Stimulated activated CD8-positive, alpha-beta memory T cell treated with anti-CD3 and anti-CD28 coated beads, Interleukin-15, amount 100 ng/mL, for 4 hours (primary cell): ENCODE results near the gene KLHL3.

ENCODE experiments used
- DNase-seq, 2 donors: peaks; one replicate each; pipeline ENCODE4 v3.0.0-alpha.2; 2020; ENCODE audit warnings: low read depth in 2 of 2

Gene KLHL3

GRCh38 chr5:137582218-137582617 is 153.7 kb downstream of the KLHL3 start:
- no peak for DNase-seq

- DNase-seq = no peak
These were observed 154.1 kb downstream of the KLHL3 start for GRCh38 chr5:137581776-137582175.

- DNase-seq = no peak
These were observed 155.9 kb downstream of the KLHL3 start for GRCh38 chr5:137580030-137580429.

- DNase-seq = no peak
These were observed 160.0 kb downstream of the KLHL3 start for GRCh38 chr5:137575847-137576246.

- DNase-seq = no peak
These were observed 160.7 kb downstream of the KLHL3 start for GRCh38 chr5:137575211-137575610.

- no peak for DNase-seq
These were observed 162.5 kb downstream of the KLHL3 start for GRCh38 chr5:137573376-137573775.

- no peak for DNase-seq
These were observed 163.7 kb downstream of the KLHL3 start for GRCh38 chr5:137572042-137572695.

GRCh38 chr5:137570070-137570469 is 165.8 kb downstream of the KLHL3 start:
- no peak for DNase-seq
